ENCODE results near the gene TRABD2A. TPM values are rescaled to one million over a fixed set of nuclear protein-coding genes. Genes with fewer than 3 reads are reported as not detected.

Gene TRABD2A
- total and polyA plus RNA-seq, 2 experiments from 2014 or later = 3.4 to 5.0 TPM

GRCh38 chr2:84866122-84866521 is 14.8 kb downstream of the TRABD2A start:
- Histone ChIP-seq H3K4me3 (no peak overlapping the region), H3K27ac (no peak overlapping the region), H3K9me3 (ENCODE audit: low read depth) (no peaks in the 10 kb centered on the region), H3K9me2 (ENCODE audit: insufficient read depth) (no peaks in the 10 kb centered on the region), H2AFZ (no peak overlapping the region), H3K4me2 (ENCODE audit: unreplicated experiment) (no peak overlapping the region), H3K27me3 (replicated peaks; ENCODE audit: insufficient read depth) (no peaks in the 10 kb centered on the region), H4K20me1 (ENCODE audit: insufficient read depth) (no peaks in the 10 kb centered on the region), H3K9ac (no peak overlapping the region), H3F3A (ENCODE audit: insufficient read depth) (0 out of 2 replicates have a peak, but pooled peaks cover 8% of the 10 kb centered on the region), H3K4me1 (ENCODE audit: insufficient read depth) (peaks cover 10% of the 10 kb centered on the region), H3K36me3 (ENCODE audit: low read depth) (no peaks in the 10 kb centered on the region), H3K79me2 (ENCODE audit: insufficient read depth) (no peaks in the 10 kb centered on the region)
- DNase-seq = peak; percentile 71
- 7 to 11% methylated on average over 3 of the region's 3 CpGs for WGBS, 2 experiments (ENCODE audit: low coverage in 1 of 2, low lambda C conversion rate in 2 of 2, missing lambda C conversion rate in 2 of 2)
- TF ChIP-seq EZH2phosphoT487 (IDR thresholded peaks at IDR 0.05; ENCODE audit: insufficient read depth, low read depth) (no peak), EZH2 (IDR thresholded peaks at IDR 0.05; ENCODE audit: insufficient read depth, poor library complexity, severe bottlenecking) (no peak)
- in situ Hi-C loops (cut with MboI) = loop anchor here (25.0 kb wide), 1 partner anchor 529 kb away; no protein-coding TSS in a partner anchor

- Histone ChIP-seq H3K36me3 (ENCODE audit: low read depth) (no peaks in the 10 kb centered on the region), H3K79me2 (ENCODE audit: insufficient read depth) (no peaks in the 10 kb centered on the region), H3K27me3 (replicated peaks; ENCODE audit: insufficient read depth) (no peaks in the 10 kb centered on the region), H3K4me3 (no peak overlapping the region), H3K9ac (no peak overlapping the region), H3K9me2 (ENCODE audit: insufficient read depth) (no peaks in the 10 kb centered on the region), H3K4me2 (ENCODE audit: unreplicated experiment) (no peak overlapping the region), H3K9me3 (ENCODE audit: low read depth) (no peaks in the 10 kb centered on the region), H3K4me1 (ENCODE audit: insufficient read depth) (peaks cover 10% of the 10 kb centered on the region), H3F3A (ENCODE audit: insufficient read depth) (0 out of 2 replicates have a peak, but pooled peaks cover 8% of the 10 kb centered on the region), H2AFZ (no peak overlapping the region), H3K27ac (no peak overlapping the region), H4K20me1 (ENCODE audit: insufficient read depth) (no peaks in the 10 kb centered on the region)
- WGBS, 2 experiments (ENCODE audit: low coverage in 1 of 2, low lambda C conversion rate in 2 of 2, missing lambda C conversion rate in 2 of 2) = 20 to 30% methylated on average over 6 of the region's 6 CpGs
- in situ Hi-C loops (cut with MboI) = loop anchor here (25.0 kb wide), 1 partner anchor 528 kb away; no protein-coding TSS in a partner anchor
- TF ChIP-seq EZH2phosphoT487 (IDR thresholded peaks at IDR 0.05; ENCODE audit: insufficient read depth, low read depth) = no peak
- no peak for TF ChIP-seq EZH2 (IDR thresholded peaks at IDR 0.05; ENCODE audit: insufficient read depth, poor library complexity, severe bottlenecking)
- DNase-seq = peak; percentile 53
These were observed 15.6 kb downstream of the TRABD2A start for GRCh38 chr2:84865181-84865783.

- Histone ChIP-seq H3K79me2 (ENCODE audit: insufficient read depth) (no peaks in the 10 kb centered on the region), H3K27me3 (replicated peaks; ENCODE audit: insufficient read depth) (no peaks in the 10 kb centered on the region), H3F3A (ENCODE audit: insufficient read depth) (0 out of 2 replicates have a peak, but pooled peaks cover 8% of the 10 kb centered on the region), H3K4me1 (ENCODE audit: insufficient read depth) (peaks cover 10% of the 10 kb centered on the region), H3K27ac (no peak overlapping the region), H3K4me3 (no peak overlapping the region), H3K9me3 (ENCODE audit: low read depth) (no peaks in the 10 kb centered on the region), H3K36me3 (ENCODE audit: low read depth) (no peaks in the 10 kb centered on the region), H2AFZ (no peak overlapping the region), H4K20me1 (ENCODE audit: insufficient read depth) (no peaks in the 10 kb centered on the region), H3K4me2 (ENCODE audit: unreplicated experiment) (no peak overlapping the region), H3K9me2 (ENCODE audit: insufficient read depth) (no peaks in the 10 kb centered on the region), H3K9ac (no peak overlapping the region)
- TF ChIP-seq EZH2 (IDR thresholded peaks at IDR 0.05; ENCODE audit: insufficient read depth, poor library complexity, severe bottlenecking) (no peak), EZH2phosphoT487 (IDR thresholded peaks at IDR 0.05; ENCODE audit: insufficient read depth, low read depth) (no peak)
- 86% methylated on average over 6 of the region's 6 CpGs for WGBS, 2 experiments (ENCODE audit: low coverage in 1 of 2, low lambda C conversion rate in 2 of 2, missing lambda C conversion rate in 2 of 2)
- no peak for DNase-seq
- in situ Hi-C loops (cut with MboI) = loop anchor here (25.0 kb wide), 1 partner anchor 525 kb away; no protein-coding TSS in a partner anchor
These were observed 18.9 kb downstream of the TRABD2A start for GRCh38 chr2:84862006-84862405.

- H3F3A ChIP-seq (ENCODE audit: insufficient read depth) = 0 out of 2 replicates have a peak, but pooled peaks cover 7% of the 10 kb centered on the region
- DNase-seq = no peak
- H2AFZ ChIP-seq = no peak overlapping the region
- no peak overlapping the region for H3K9ac ChIP-seq
- no peaks in the 10 kb centered on the region for H3K27me3 ChIP-seq (replicated peaks; ENCODE audit: insufficient read depth)
- 78 to 85% methylated on average over 6 of the region's 6 CpGs for WGBS, 2 experiments (ENCODE audit: low coverage in 1 of 2, low lambda C conversion rate in 2 of 2, missing lambda C conversion rate in 2 of 2)
- H3K27ac ChIP-seq = no peak overlapping the region
- no peaks in the 10 kb centered on the region for H4K20me1 ChIP-seq (ENCODE audit: insufficient read depth)
- H3K4me2 ChIP-seq (ENCODE audit: unreplicated experiment) = no peak overlapping the region
- no peak overlapping the region for H3K4me3 ChIP-seq
- in situ Hi-C loops (cut with MboI) = loop anchor here (25.0 kb wide), 1 partner anchor 524 kb away; no protein-coding TSS in a partner anchor
- no peaks in the 10 kb centered on the region for H3K36me3 ChIP-seq (ENCODE audit: low read depth)
- TF ChIP-seq EZH2 (IDR thresholded peaks at IDR 0.05; ENCODE audit: insufficient read depth, poor library complexity, severe bottlenecking) (no peak), EZH2phosphoT487 (IDR thresholded peaks at IDR 0.05; ENCODE audit: insufficient read depth, low read depth) (no peak)
- no peaks in the 10 kb centered on the region for H3K9me2 ChIP-seq (ENCODE audit: insufficient read depth)
- no peaks in the 10 kb centered on the region for H3K9me3 ChIP-seq (ENCODE audit: low read depth)
- no peaks in the 10 kb centered on the region for H3K79me2 ChIP-seq (ENCODE audit: insufficient read depth)
- H3K4me1 ChIP-seq (ENCODE audit: insufficient read depth) = peaks cover 8% of the 10 kb centered on the region
These were observed 19.3 kb downstream of the TRABD2A start for GRCh38 chr2:84861539-84861938.

Data from GM23248 (cell line).